Heart left ventricle (tissue), 13 donors: Measurements from ENCODE around the gene CACNA1D.

Experiments
- CTCF ChIP-seq, 12 donors: fragments of 200-600 bp; sonication (generic) in 4 of 12; IDR thresholded peaks; one replicate each; pipeline versions ENCODE4 v1.5.0 to v1.8.0; 2018 to 2022; ENCODE audit warnings: antibody characterized with exemption in 12 of 12, mild to moderate bottlenecking in 5 of 12
- POLR2A ChIP-seq, 2 donors: fragments of 450-650 bp; IDR thresholded peaks; one replicate each; pipeline ENCODE4 v1.6.1; 2017; ENCODE audit warnings: antibody characterized with exemption in 2 of 2, mild to moderate bottlenecking in 2 of 2, moderate library complexity in 2 of 2
- donor health status: ischemic (EF 13 %, LVEDD 7.1; RV severe dilation, severe dysfunction).
- donor health status: DM: no; HTN: yes; CAD: no.
- donor health status: DM: no; HTN: no; CAD: no.
- donor health status: ischemic (EF 25% LVEDD 6.9; RV normal size, moderate dysfunction).
- donor health status: ischemic (EF 25% LVEDD 5.7; RV mildly dilated, moderate dysfunction).
- donor health status: ischemic (EF 35%, LVEDD 5.7; RV mildly dilated, moderate dysfunction).
- donor health status: nonischemic (EF 11% LVEDD 7.7; RV severe dilation, severe dysfunction).
- donor health status: DM: yes; HTN: yes; CAD: no.
- donor health status: PGD.
- donor health status: ischemic (EF 29% LVEDD 5.4; RV normal size, mild dysfunction).
- donor health status: nonischemic (EF 23%, LVEDD 6.1; RV moderate dilation, normal function).

- no peak for TF ChIP-seq POLR2A (IDR thresholded peaks at IDR 0.05)
- no peak for TF ChIP-seq CTCF (IDR thresholded peaks at IDR 0.05)
Measured at GRCh38 chr3:53496392-53496670, 1.9 kb downstream of the CACNA1D start.
